ENCODE data around the gene AK1. TPM values are rescaled to one million over a fixed set of nuclear protein-coding genes. Genes with fewer than 3 reads are reported as not detected.

AK1 gene
- total RNA-seq, 1 experiment from 2014 or later = 62.1 TPM

DNA sequence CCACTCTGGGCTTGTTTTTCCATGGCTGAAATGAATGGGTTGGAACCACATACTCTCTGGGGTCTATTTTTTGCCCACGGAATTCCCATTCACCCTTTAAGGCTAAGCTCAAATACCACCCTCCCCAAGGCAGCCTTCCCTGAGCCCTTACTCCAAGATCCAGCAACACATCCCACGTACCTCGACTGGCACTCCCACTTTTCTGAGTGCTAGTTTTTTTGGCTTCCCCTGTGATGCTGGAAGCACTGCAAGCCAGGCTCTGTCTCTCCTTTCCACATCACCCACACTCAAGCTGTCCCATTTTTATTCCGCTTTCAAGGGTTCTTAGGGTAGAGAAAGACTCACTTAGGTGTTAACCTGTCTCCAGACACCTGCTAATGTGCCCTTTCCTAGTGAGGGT, 15.9 kb upstream of the AK1 start:
- no peaks in the 10 kb centered on the region for H3K27me3 ChIP-seq (ENCODE audit: control insufficient read depth, insufficient read depth, low read length)
- peaks cover 2% of the 10 kb centered on the region; the same call in 1 of the 2 replicates for H3K4me1 ChIP-seq (ENCODE audit: control insufficient read depth, insufficient read depth, low read length)
- intact Hi-C loops (cut with micrococcal nuclease; ENCODE audit: unreplicated experiment) = no loop called here
- TF ChIP-seq TCF7L2 (IDR thresholded peaks at IDR 0.05; ENCODE audit: low read depth, low read length) = no peak
- TF ChIP-seq SIN3A (IDR thresholded peaks at IDR 0.05; ENCODE audit: borderline replicate concordance, insufficient read depth, low read depth, low read length) = no peak
- TF ChIP-seq, protein P1, sequence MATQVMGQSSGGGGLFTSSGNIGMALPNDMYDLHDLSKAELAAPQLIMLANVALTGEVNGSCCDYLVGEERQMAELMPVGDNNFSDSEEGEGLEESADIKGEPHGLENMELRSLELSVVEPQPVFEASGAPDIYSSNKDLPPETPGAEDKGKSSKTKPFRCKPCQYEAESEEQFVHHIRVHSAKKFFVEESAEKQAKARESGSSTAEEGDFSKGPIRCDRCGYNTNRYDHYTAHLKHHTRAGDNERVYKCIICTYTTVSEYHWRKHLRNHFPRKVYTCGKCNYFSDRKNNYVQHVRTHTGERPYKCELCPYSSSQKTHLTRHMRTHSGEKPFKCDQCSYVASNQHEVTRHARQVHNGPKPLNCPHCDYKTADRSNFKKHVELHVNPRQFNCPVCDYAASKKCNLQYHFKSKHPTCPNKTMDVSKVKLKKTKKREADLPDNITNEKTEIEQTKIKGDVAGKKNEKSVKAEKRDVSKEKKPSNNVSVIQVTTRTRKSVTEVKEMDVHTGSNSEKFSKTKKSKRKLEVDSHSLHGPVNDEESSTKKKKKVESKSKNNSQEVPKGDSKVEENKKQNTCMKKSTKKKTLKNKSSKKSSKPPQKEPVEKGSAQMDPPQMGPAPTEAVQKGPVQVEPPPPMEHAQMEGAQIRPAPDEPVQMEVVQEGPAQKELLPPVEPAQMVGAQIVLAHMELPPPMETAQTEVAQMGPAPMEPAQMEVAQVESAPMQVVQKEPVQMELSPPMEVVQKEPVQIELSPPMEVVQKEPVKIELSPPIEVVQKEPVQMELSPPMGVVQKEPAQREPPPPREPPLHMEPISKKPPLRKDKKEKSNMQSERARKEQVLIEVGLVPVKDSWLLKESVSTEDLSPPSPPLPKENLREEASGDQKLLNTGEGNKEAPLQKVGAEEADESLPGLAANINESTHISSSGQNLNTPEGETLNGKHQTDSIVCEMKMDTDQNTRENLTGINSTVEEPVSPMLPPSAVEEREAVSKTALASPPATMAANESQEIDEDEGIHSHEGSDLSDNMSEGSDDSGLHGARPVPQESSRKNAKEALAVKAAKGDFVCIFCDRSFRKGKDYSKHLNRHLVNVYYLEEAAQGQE (IDR thresholded peaks at IDR 0.05; ENCODE audit: insufficient read depth in 1 of 2, low read depth in 2 of 2, low read length in 1 of 2) = no peak
- no peak for TF ChIP-seq POLR2AphosphoS5 (IDR thresholded peaks at IDR 0.05; ENCODE audit: low read depth, low read length)
- TF ChIP-seq, protein P2, sequence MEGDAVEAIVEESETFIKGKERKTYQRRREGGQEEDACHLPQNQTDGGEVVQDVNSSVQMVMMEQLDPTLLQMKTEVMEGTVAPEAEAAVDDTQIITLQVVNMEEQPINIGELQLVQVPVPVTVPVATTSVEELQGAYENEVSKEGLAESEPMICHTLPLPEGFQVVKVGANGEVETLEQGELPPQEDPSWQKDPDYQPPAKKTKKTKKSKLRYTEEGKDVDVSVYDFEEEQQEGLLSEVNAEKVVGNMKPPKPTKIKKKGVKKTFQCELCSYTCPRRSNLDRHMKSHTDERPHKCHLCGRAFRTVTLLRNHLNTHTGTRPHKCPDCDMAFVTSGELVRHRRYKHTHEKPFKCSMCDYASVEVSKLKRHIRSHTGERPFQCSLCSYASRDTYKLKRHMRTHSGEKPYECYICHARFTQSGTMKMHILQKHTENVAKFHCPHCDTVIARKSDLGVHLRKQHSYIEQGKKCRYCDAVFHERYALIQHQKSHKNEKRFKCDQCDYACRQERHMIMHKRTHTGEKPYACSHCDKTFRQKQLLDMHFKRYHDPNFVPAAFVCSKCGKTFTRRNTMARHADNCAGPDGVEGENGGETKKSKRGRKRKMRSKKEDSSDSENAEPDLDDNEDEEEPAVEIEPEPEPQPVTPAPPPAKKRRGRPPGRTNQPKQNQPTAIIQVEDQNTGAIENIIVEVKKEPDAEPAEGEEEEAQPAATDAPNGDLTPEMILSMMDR (IDR thresholded peaks at IDR 0.05) = no peak
- no peak overlapping the region for H3K4me3 ChIP-seq (ENCODE audit: low read depth in 2 of 2, low read length in 2 of 2)
- no peak for DNase-seq (ENCODE audit: low read depth, low spot score)
- H3K27ac ChIP-seq (ENCODE audit: low read length) = no peak overlapping the region
- H3K36me3 ChIP-seq (ENCODE audit: control insufficient read depth, insufficient read depth, low read length) = peaks cover 7% of the 10 kb centered on the region; the same call in 1 of the 2 replicates
- no TSS peak for BruUV-seq (replicated peaks)
- ChIA-PET CTCF (no interaction called here), POLR2A (interaction anchor here (0.7 kb wide), 1 partner anchor 25 kb away, joined by 3 read pairs; no protein-coding TSS in a partner anchor)
- ATAC-seq = no peak
- in situ Hi-C loops (cut with HindIII; ENCODE audit: low pct_unique_long_range_greater_than_20kb, low sequenced_read_pairs) = no loop called here
- no peaks in the 10 kb centered on the region; the same call in 1 of the 2 replicates for H3K9me3 ChIP-seq (ENCODE audit: control insufficient read depth, insufficient read depth, low read depth, low read length)

DNA sequence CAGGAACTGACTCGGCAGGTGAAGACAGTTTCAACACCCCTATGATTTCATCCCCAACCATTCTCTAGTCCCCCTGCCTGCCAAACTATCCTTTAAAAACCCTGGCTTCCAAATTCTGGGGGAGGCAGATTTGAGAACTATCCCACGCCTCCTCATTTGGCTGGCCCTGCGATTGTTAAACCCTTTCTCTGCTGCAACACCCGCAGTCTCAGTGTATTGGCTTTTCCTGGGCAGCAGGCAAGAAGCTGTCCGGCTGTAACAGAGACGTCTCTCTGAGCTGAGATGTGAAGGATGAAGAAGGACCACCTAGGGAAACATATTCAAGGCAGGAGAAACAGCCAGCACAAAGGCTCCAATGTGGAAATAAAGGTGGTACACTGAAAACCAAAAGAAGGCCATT, 15.4 kb upstream of the AK1 start:
- ChIA-PET CTCF (no interaction called here), POLR2A (interaction anchor here (0.7 kb wide), 1 partner anchor 24 kb away, joined by 3 read pairs; no protein-coding TSS in a partner anchor)
- BruUV-seq (replicated peaks) = TSS peak; percentile 36
- DNase-seq (ENCODE audit: low read depth, low spot score) (no peak), ATAC-seq (no peak)
- H3K4me3 ChIP-seq (ENCODE audit: low read depth in 2 of 2, low read length in 2 of 2) = no peak overlapping the region
- H3K9me3 ChIP-seq (ENCODE audit: control insufficient read depth, insufficient read depth, low read depth, low read length) = no peaks in the 10 kb centered on the region; the same call in 1 of the 2 replicates
- in situ Hi-C loops (cut with HindIII; ENCODE audit: low pct_unique_long_range_greater_than_20kb, low sequenced_read_pairs) = no loop called here
- no peak for TF ChIP-seq TCF7L2 (IDR thresholded peaks at IDR 0.05; ENCODE audit: low read depth, low read length)
- TF ChIP-seq, protein P2 (IDR thresholded peaks at IDR 0.05) = no peak
- TF ChIP-seq, protein P1 (IDR thresholded peaks at IDR 0.05; ENCODE audit: insufficient read depth in 1 of 2, low read depth in 2 of 2, low read length in 1 of 2) = no peak
- TF ChIP-seq POLR2AphosphoS5 (IDR thresholded peaks at IDR 0.05; ENCODE audit: low read depth, low read length) = no peak
- no peak for TF ChIP-seq SIN3A (IDR thresholded peaks at IDR 0.05; ENCODE audit: borderline replicate concordance, insufficient read depth, low read depth, low read length)
- H3K27me3 ChIP-seq (ENCODE audit: control insufficient read depth, insufficient read depth, low read length) = no peaks in the 10 kb centered on the region
- no peak overlapping the region for H3K27ac ChIP-seq (ENCODE audit: low read length)
- H3K36me3 ChIP-seq (ENCODE audit: control insufficient read depth, insufficient read depth, low read length) = peaks cover 7% of the 10 kb centered on the region; the same call in 1 of the 2 replicates
- H3K4me1 ChIP-seq (ENCODE audit: control insufficient read depth, insufficient read depth, low read length) = no peaks in the 10 kb centered on the region
- intact Hi-C loops (cut with micrococcal nuclease; ENCODE audit: unreplicated experiment) = no loop called here

Data from Panc1 (cell line).